ENCODE data around the gene CA12. TPM values are rescaled to one million over a fixed set of nuclear protein-coding genes. Genes with fewer than 3 reads are reported as not detected.

CA12 gene
- total RNA-seq, 2 experiments from 2014 or later: 0.58 TPM; not detected in 1

DNA sequence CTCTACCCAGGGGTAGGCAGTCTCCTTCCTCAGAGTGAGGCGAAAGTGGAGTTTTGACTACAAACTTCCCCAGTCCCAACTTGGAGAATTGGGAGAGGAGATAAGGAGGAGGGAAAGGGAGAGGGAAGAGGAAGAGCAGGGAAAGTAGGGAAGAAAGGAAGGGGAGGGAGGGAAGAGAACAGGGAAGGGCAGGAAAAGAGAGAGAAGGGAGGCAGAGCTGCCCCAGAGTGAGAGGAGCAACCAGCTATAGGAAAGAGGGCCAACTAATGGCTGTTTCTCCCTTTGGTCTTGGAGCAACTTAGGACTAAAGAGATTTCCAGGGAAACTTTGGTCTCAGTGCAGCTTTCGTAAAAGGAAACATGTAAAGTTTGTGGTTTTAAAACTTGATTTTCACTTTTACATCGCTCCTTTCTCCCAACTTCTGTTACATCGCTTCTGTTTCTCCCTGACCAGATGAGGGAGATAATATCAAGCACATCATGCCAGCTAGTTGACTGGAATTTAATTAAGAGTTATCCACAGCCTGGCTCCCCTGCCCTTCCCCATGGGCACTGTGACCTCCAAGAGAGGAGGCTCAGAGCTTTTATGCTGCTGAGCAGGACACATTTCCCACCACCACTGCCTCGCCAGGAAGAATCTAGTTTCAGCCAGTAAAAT is 1.4 kb downstream of the CA12 start:
- CTCF ChIA-PET: interaction anchor here (1.4 kb wide), 1 partner anchor 50 kb away, joined by 3 read pairs; no protein-coding TSS in a partner anchor
- Mint-ChIP-seq H3K4me1 (ENCODE audit: low read depth) (peaks cover 26% of the 10 kb centered on the region), H3K36me3 (ENCODE audit: low read depth) (no peaks in the 10 kb centered on the region), H3K9me3 (no peaks in the 10 kb centered on the region), H3K4me3 (no peak overlapping the region), H3K27ac (no peak overlapping the region), H3K27me3 (peaks cover 59% of the 10 kb centered on the region)
- intact Hi-C loops (cut with micrococcal nuclease): no loop called here
- TF ChIP-seq CTCF (IDR thresholded peaks at IDR 0.05): no peak
- DNase-seq (no peak), ATAC-seq (no peak)
- POLR2A ChIA-PET: interaction anchor here (0.6 kb wide), 1 partner anchor 219 kb away, joined by 3 read pairs; no protein-coding TSS in a partner anchor

GRCh38 chr15:63379492-63380150 is 2.0 kb downstream of the CA12 start:
- no peak overlapping the region for H3K27ac Mint-ChIP-seq
- peaks cover 56% of the 10 kb centered on the region for H3K27me3 Mint-ChIP-seq
- no peaks in the 10 kb centered on the region for H3K9me3 Mint-ChIP-seq
- no peak for ATAC-seq
- peaks cover 32% of the 10 kb centered on the region for H3K4me1 Mint-ChIP-seq (ENCODE audit: low read depth)
- CTCF ChIA-PET: interaction anchor here (1.3 to 1.4 kb wide), 2 partner anchors 35 to 49 kb away, joined by 3 read pairs; no protein-coding TSS in a partner anchor
- no peak for TF ChIP-seq CTCF (IDR thresholded peaks at IDR 0.05)
- no peaks in the 10 kb centered on the region for H3K36me3 Mint-ChIP-seq (ENCODE audit: low read depth)
- no peak for DNase-seq
- POLR2A ChIA-PET: interaction anchor here (0.6 kb wide), 1 partner anchor 219 kb away, joined by 3 read pairs; no protein-coding TSS in a partner anchor
- intact Hi-C loops (cut with micrococcal nuclease): no loop called here
- no peak overlapping the region for H3K4me3 Mint-ChIP-seq

GRCh38 chr15:63378946-63379345 is 2.7 kb downstream of the CA12 start:
- H3K36me3 Mint-ChIP-seq (ENCODE audit: low read depth): no peaks in the 10 kb centered on the region
- H3K27me3 Mint-ChIP-seq: peaks cover 50% of the 10 kb centered on the region
- H3K9me3 Mint-ChIP-seq: no peaks in the 10 kb centered on the region
- CTCF ChIA-PET: interaction anchor here (1.3 to 1.4 kb wide), 2 partner anchors 36 to 48 kb away, joined by 3 read pairs; no protein-coding TSS in a partner anchor
- ATAC-seq (no peak), DNase-seq (no peak)
- peaks cover 39% of the 10 kb centered on the region for H3K4me1 Mint-ChIP-seq (ENCODE audit: low read depth)
- H3K4me3 Mint-ChIP-seq: no peak overlapping the region
- intact Hi-C loops (cut with micrococcal nuclease): no loop called here
- POLR2A ChIA-PET: interaction anchor here (1.1 kb wide), 1 partner anchor 13 kb away, joined by 3 read pairs; no protein-coding TSS in a partner anchor
- TF ChIP-seq CTCF (IDR thresholded peaks at IDR 0.05): no peak
- H3K27ac Mint-ChIP-seq: no peak overlapping the region

DNA sequence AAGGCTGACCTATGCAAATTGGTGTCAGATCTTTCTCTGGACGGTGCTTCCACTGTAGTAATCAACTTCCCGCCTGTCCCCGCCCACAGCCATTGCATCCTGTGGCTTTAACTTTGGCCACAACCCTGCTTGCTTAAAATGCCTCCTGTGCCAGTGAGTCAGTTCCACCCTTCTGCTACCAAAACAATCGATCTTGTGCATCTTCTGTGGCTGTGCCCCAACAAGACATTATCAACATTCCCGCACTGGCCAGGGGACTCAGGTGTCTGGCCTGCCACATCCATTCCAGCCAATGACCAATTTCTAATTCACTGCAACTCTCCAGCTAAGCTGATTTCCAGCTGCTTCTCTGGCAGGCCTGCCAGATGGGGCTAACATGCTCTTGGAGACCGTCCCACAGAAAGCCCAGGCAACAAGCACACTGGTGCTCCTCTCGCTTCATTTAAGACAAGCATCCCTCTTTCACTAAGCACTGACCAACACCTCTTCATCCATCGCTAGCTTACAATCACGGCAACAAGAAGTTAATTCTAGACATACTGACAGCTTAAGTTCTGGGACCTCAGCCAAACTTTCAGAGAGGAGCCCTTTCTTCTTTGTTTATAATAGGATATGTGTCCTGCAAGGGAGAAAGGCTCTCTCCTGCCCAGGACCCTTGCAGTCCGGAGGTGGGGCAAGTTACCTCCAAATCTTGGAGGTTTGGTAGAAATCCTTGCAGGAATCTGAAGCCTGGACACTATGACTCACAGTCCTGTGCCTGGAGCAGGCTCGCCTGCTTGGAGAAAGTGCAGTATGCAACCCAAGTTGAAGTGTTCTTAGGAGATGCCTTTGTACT is 6.7 kb downstream of the CA12 start:
- intact Hi-C loops (cut with micrococcal nuclease): no loop called here
- no peak for TF ChIP-seq CTCF (IDR thresholded peaks at IDR 0.05)
- Mint-ChIP-seq H3K27ac (no peak overlapping the region), H3K36me3 (ENCODE audit: low read depth) (no peaks in the 10 kb centered on the region), H3K9me3 (no peaks in the 10 kb centered on the region), H3K4me3 (no peak overlapping the region), H3K27me3 (peaks cover 19% of the 10 kb centered on the region), H3K4me1 (ENCODE audit: low read depth) (peaks cover 38% of the 10 kb centered on the region)
- ChIA-PET CTCF (interaction anchor here (1.6 kb wide), 1 partner anchor 327 kb away, joined by 4 read pairs; no protein-coding TSS in a partner anchor), POLR2A (no interaction called here)
- peak; percentile 38 for ATAC-seq
- peak; percentile 65 for DNase-seq
